ENCODE measurements around the gene DBNDD2. TPM values are rescaled to one million over a fixed set of nuclear protein-coding genes. Genes with fewer than 3 reads are reported as not detected.

Gene DBNDD2
- total RNA-seq, 1 experiment from 2014 or later: 74.3 TPM

DNA sequence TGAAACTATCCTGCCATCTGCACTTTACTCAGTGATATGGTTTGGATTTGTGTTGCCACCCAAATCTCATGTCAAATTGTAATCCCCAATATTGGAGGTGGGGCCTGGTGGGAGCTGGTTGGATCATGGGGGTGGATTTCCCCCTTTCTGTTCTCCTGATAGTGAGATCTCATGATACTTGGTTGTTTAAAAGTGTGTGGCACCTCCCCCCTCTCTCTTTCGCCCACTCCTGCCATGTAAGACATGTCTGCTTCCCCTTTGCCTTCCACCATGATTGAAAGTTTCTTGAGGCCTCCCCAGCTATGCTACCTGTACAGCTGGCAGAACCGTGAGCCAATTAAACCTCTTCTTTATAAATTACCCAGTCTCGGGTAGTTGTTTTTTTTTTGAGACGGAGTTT is 25.9 kb downstream of the DBNDD2 start:
- Histone ChIP-seq H3K4me3 (ENCODE audit: low read depth, low read length) (no peak overlapping the region), H3K36me3 (ENCODE audit: control insufficient read depth, insufficient read depth, low read length) (no peaks in the 10 kb centered on the region), H3K4me1 (0 out of 2 replicates have a peak, but pooled peaks cover 3% of the 10 kb centered on the region), H3K27me3 (replicated peaks; ENCODE audit: control insufficient read depth, insufficient read depth, low read length) (no peaks in the 10 kb centered on the region), H3K9me3 (no peaks in the 10 kb centered on the region)
- BruUV-seq (replicated peaks): no TSS peak
- H3K4me1 Mint-ChIP-seq (ENCODE audit: low read depth, unreplicated experiment): peaks cover 15% of the 10 kb centered on the region
- intact Hi-C loops (cut with micrococcal nuclease; ENCODE audit: unreplicated experiment): no loop called here
- TF ChIP-seq, protein P1, sequence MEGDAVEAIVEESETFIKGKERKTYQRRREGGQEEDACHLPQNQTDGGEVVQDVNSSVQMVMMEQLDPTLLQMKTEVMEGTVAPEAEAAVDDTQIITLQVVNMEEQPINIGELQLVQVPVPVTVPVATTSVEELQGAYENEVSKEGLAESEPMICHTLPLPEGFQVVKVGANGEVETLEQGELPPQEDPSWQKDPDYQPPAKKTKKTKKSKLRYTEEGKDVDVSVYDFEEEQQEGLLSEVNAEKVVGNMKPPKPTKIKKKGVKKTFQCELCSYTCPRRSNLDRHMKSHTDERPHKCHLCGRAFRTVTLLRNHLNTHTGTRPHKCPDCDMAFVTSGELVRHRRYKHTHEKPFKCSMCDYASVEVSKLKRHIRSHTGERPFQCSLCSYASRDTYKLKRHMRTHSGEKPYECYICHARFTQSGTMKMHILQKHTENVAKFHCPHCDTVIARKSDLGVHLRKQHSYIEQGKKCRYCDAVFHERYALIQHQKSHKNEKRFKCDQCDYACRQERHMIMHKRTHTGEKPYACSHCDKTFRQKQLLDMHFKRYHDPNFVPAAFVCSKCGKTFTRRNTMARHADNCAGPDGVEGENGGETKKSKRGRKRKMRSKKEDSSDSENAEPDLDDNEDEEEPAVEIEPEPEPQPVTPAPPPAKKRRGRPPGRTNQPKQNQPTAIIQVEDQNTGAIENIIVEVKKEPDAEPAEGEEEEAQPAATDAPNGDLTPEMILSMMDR (IDR thresholded peaks at IDR 0.05; ENCODE audit: insufficient read depth in 1 of 2, low read depth in 1 of 2, low read length in 1 of 2, severe bottlenecking in 1 of 2, unreplicated experiment in 1 of 2): no peak
- H3K27me3 Mint-ChIP-seq (ENCODE audit: insufficient read depth, unreplicated experiment): no peaks in the 10 kb centered on the region
- H3K27ac Mint-ChIP-seq (ENCODE audit: unreplicated experiment): peak overlapping the region; percentile 17
- peaks cover 6% of the 10 kb centered on the region for H3K36me3 Mint-ChIP-seq (ENCODE audit: insufficient read depth, unreplicated experiment)
- no peak for DNase-seq
- CTCF ChIA-PET: interaction anchor here (1.0 to 7.2 kb wide), 3 partner anchors 41 to 113 kb away, joined by 3 to 278 read pairs (median 6); no protein-coding TSS in a partner anchor
- no peak overlapping the region for H3K4me3 Mint-ChIP-seq (ENCODE audit: unreplicated experiment)
- POLR2A ChIA-PET: no interaction called here
- no peaks in the 10 kb centered on the region for H3K9me3 Mint-ChIP-seq (ENCODE audit: unreplicated experiment)

DNA sequence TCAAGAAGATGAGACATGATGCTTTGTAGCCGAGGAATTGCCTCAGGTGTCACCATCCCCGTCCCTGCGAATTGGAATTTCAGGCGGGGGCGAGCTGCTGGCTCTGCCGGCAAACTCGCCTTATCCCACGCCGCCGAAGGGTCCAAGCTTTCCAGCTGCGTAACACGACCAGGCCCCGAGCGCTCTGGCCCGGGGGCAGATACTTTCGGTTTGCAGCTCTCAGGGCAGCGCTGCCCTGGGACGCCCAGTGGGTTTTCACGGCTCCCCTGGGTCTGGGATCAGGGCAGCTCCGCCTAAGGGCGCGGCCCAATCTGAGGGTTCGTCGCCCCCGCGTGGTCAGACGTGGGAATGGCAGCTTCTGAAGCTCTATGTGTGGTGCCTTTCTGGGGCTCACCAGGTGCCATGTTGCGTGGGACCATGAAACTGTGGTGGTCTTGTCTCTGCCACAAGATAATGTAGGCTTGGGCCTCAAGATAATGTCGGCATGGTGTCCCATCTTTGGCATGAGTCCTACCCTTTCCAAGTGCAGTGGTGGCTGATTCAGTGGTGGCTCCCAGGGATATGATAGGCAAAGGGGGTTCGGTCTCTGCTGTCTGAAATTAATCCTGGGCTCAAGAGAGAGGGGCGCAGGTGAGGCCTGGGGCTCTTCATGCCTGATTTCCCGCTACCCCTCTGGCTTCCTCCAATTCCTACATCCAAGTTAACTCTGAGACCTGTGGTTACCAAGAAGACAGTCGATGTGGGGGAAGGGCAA is 28.8 kb downstream of the DBNDD2 start:
- Mint-ChIP-seq H3K9me3 (ENCODE audit: unreplicated experiment) (no peaks in the 10 kb centered on the region), H3K27me3 (ENCODE audit: insufficient read depth, unreplicated experiment) (no peaks in the 10 kb centered on the region), H3K4me1 (ENCODE audit: low read depth, unreplicated experiment) (peaks cover 35% of the 10 kb centered on the region), H3K36me3 (ENCODE audit: insufficient read depth, unreplicated experiment) (peaks cover 23% of the 10 kb centered on the region), H3K4me3 (ENCODE audit: unreplicated experiment) (peak overlapping the region; percentile 84), H3K27ac (ENCODE audit: unreplicated experiment) (peak overlapping the region; percentile 71)
- Histone ChIP-seq H3K4me1 (peaks cover 25% of the 10 kb centered on the region), H3K9me3 (no peaks in the 10 kb centered on the region), H3K36me3 (ENCODE audit: control insufficient read depth, insufficient read depth, low read length) (no peaks in the 10 kb centered on the region), H3K4me3 (ENCODE audit: low read depth, low read length) (peak overlapping the region; percentile 43), H3K27me3 (replicated peaks; ENCODE audit: control insufficient read depth, insufficient read depth, low read length) (no peaks in the 10 kb centered on the region)
- peak; percentile 95 to 98 for DNase-seq
- ChIA-PET CTCF (interaction anchor here (0.6 to 7.2 kb wide), 55 partner anchors 8 to 421 kb away, joined by 3 to 278 read pairs (median 7); partner anchors contain the start of genes DBNDD2, PIGT, SDC4 and SYS1), POLR2A (interaction anchor here (0.5 to 2.4 kb wide), 12 partner anchors 10 to 144 kb away, joined by 3 to 18 read pairs (median 4); partner anchors contain the start of genes PIGT, SDC4, SYS1 and TP53TG5)
- intact Hi-C loops (cut with micrococcal nuclease; ENCODE audit: unreplicated experiment): loop anchor here (1.0 to 2.0 kb wide), 7 partner anchors 20 to 334 kb away; partner anchors contain the start of genes PIGT and SYS1
- BruUV-seq (replicated peaks): no TSS peak
- TF ChIP-seq, protein P1 (IDR thresholded peaks at IDR 0.05; ENCODE audit: insufficient read depth in 1 of 2, low read depth in 1 of 2, low read length in 1 of 2, severe bottlenecking in 1 of 2, unreplicated experiment in 1 of 2): peak; percentile 99 to 100

DNA sequence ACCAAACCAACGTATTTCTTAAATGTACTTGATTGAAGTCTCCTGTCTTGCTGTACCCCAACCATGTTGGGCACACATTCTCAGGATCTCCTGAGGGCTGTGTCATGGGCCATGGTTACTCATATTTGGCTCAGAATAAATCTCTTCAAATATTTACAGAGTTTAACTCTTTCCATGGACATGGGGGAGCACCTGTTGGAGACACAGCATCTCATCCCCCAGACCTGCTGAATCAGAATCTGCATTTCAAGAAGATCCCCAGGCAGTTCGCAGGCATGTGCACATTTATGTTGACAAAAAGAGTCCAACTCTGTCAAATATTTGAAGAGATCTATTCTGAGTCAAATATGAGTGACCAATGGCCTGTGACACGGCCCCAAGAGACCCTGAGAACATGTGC is 32.3 kb downstream of the DBNDD2 start:
- peak overlapping the region; percentile 57 for H3K4me3 Mint-ChIP-seq (ENCODE audit: unreplicated experiment)
- H3K4me1 Mint-ChIP-seq (ENCODE audit: low read depth, unreplicated experiment): peaks cover 60% of the 10 kb centered on the region
- no peaks in the 10 kb centered on the region for H3K9me3 Mint-ChIP-seq (ENCODE audit: unreplicated experiment)
- Histone ChIP-seq H3K36me3 (ENCODE audit: control insufficient read depth, insufficient read depth, low read length) (no peaks in the 10 kb centered on the region), H3K9me3 (no peaks in the 10 kb centered on the region), H3K4me1 (peaks cover 59% of the 10 kb centered on the region), H3K4me3 (ENCODE audit: low read depth, low read length) (no peak overlapping the region), H3K27me3 (replicated peaks; ENCODE audit: control insufficient read depth, insufficient read depth, low read length) (no peaks in the 10 kb centered on the region)
- POLR2A ChIA-PET: no interaction called here
- peak in 1 of 2 experiments; percentile 53 for DNase-seq
- H3K36me3 Mint-ChIP-seq (ENCODE audit: insufficient read depth, unreplicated experiment): peaks cover 21% of the 10 kb centered on the region
- intact Hi-C loops (cut with micrococcal nuclease; ENCODE audit: unreplicated experiment): no loop called here
- BruUV-seq (replicated peaks): no TSS peak
- no peaks in the 10 kb centered on the region for H3K27me3 Mint-ChIP-seq (ENCODE audit: insufficient read depth, unreplicated experiment)
- H3K27ac Mint-ChIP-seq (ENCODE audit: unreplicated experiment): peak overlapping the region; percentile 89
- CTCF ChIA-PET: interaction anchor here (0.6 to 7.2 kb wide), 4 partner anchors 77 to 331 kb away, joined by 3 to 278 read pairs (median 4); partner anchors contain the start of gene SYS1
- TF ChIP-seq, protein P1 (IDR thresholded peaks at IDR 0.05; ENCODE audit: insufficient read depth in 1 of 2, low read depth in 1 of 2, low read length in 1 of 2, severe bottlenecking in 1 of 2, unreplicated experiment in 1 of 2): no peak
